IPS-NIHi7 (cell line): ENCODE results near the gene SUN1.
"Not testable (repeated sequence)": the region's sequence is repeated elsewhere in the genome, so short reads cannot be mapped to it uniquely, and the experiment has no call there.

Experiments used
- DNase-seq: peaks from one replicate; pipeline ENCODE4 v3.0.0; 2012; ENCODE audit warnings: mixed read lengths; ENCODE audit errors: extremely low spot score

Gene SUN1

DNA sequence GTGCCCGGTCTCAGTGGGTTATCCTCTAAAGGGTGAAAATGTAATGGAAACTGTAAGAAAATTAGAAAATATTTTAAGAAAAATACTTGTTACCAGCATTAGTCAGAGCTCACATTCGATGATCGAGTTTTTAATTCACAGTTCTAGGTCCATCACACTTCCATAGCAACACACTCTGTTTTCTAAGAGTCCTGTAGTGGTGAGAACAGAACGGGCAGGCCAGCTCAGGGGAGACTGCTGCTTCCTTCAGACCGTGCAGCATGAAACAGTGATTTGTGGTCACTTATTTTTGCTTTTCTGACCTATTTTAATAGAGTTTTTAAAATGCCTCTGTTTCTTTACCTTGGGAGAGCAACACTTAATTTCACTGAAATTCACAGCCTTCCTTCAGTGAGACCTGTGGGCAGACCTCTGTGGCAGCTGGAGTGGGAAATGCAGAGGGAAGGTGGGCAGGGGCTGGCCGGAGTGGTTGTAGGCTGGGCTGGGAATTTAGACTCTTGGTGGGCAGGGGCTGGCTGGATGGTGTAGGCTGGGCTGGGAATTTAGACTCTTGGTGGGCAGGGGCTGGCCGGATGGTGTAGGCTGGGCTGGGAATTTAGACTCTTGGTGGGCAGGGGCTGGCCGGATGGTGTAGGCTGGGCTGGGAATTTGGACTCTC lies 1.5 kb downstream of the SUN1 start:
- no peak for DNase-seq

- DNase-seq, result no peak
These were observed 2.0 kb downstream of the SUN1 start for GRCh38 chr7:834277-834676.

DNA sequence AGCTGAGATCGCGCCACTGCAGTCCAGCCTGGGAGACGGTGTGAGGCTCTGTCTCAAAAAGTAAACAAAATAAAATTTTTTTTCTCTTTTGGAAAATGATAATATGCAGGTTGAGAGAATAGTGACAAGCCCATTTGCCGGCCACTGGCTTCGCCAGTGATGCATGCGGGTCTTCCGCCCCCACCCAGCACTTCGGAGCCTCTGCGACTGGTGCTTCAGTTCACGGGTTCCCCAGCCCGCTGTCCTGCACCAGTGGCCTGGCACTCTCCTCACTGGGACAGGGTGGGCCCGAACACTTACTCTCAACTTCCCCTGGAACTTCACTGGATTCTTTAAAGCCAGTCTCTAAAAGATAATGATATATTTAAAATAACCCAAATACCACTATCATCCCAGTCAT lies 2.7 kb downstream of the SUN1 start:
- DNase-seq, result no peak

DNA sequence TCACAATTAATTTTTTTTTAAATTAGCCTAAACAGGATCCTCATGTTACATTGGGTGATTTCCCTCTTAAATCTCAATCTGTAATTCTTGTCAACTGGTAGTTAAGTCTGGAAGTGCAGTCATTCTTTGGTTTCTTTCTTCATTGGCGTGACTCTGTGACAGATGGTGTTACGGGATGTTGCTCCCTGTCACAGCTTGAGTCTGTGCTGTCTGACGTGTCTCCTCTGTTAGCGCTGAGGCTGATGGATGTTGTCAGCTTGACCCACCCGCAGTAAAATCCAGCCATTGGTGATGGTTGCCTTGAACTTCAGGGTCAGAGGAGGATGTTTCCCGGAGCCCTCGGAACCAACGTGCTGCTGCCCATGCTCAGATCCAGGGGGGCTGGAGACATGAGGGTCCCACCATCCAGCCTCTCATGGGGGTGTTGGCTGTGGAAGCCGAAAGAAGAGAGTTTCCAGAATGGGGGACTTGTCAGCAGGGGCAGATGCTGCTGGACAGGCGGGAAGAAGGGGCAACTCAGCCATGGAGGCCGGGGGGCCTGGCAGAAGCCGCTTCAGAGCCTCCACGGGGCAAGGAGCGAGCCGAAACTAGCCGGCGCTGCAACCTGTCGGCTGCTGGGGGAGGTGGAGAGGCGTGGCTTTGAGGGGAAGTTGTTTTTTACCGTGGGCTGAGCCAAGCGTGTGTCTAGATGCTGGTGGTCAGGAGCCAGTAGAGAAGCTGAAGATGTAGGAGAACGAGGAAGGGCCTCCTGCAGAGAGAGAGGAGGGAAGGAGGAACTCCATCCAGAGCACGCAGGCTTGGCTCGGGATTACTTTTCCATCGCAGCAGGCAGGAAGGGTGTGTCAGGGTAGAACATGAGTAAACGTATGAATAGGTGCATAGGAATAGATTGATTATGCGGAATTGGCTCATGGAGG lies 3.5 kb downstream of the SUN1 start:
- no peak for DNase-seq

DNA sequence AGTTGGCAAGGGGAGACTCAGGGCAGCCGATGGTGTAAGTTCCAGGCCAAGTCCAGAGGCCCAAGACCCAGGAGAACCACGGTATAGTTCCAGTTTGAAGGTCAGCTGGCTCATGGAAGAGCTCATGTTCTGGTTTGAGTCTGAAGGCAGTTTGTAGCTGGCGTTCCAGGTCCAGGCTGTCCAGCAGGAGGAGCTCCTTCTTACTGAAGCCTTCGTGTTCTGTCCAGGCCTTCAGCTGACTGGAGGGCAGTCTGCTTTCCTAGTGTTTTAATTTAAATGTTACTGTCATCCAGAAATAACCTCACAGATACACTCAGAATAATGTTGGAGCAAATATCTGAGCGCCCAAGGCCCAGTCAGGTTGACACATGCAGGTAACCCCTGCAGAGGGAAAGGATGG lies 4.2 kb downstream of the SUN1 start:
- DNase-seq, result peak; percentile 45

- DNase-seq, result no peak
These were observed 4.7 kb downstream of the SUN1 start for GRCh38 chr7:837001-837400.

- no peak for DNase-seq
These were observed 7.8 kb downstream of the SUN1 start for GRCh38 chr7:840001-840600.

DNA sequence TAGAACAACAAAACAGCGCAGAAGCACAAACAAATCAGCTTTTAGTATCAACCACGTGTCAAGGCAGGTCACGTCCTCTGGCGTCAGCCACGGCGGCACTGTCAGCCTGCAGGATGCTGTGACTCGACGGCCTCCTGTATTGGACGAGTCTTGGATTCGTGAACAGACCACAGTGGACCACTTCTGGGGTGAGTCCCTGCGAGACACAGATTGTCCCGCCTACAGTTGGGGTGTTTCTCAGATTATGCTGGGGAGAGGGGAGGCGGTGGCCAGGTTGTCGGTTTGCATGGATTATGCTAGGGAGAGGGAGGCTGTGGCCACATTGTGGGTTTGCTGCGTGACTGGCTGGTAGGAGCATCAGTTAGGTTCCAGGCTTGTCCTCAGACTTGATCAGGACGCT lies 9.7 kb downstream of the SUN1 start:
- no peak for DNase-seq

- DNase-seq, result no peak
These were observed 10.3 kb downstream of the SUN1 start for GRCh38 chr7:842431-843031.

DNA sequence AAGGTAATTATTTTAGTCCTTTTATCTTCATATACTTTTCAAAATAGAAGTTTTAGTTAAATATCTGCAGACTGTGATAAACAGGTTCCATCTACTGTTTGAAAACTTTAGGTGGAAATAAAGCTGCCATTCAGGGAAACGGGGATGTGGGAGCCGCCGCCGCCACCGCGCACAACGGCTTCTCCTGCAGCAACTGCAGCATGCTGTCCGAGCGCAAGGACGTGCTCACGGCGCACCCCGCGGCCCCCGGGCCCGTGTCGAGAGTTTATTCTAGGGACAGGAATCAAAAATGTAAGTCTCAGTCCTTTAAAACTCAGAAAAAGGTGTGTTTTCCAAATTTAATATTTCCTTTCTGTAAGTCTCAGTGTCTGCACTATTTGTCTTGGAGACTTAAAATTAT lies 11.0 kb downstream of the SUN1 start:
- no peak for DNase-seq

- DNase-seq, result no peak
These were observed 11.8 kb downstream of the SUN1 start for GRCh38 chr7:844043-844442.

DNA sequence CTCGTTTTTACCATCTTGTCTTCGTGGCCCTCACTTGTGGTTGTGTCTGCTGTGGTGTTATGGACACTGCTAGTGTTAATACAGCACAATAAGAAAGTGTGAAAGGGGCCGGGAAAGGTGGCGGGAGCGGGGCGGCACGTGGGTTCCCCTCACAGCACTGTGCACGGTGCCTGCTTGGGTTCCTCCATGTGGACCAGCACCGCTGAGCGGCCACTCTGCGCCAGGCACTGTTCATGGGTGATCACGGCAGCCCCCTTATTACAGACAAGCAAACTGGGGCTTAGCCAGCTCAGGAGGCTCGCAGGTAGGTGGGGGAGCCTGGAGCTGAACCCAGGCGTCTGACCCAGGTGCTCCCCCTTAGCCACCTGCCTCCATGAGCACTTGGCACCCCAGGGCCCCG lies 12.2 kb downstream of the SUN1 start:
- no peak for DNase-seq

DNA sequence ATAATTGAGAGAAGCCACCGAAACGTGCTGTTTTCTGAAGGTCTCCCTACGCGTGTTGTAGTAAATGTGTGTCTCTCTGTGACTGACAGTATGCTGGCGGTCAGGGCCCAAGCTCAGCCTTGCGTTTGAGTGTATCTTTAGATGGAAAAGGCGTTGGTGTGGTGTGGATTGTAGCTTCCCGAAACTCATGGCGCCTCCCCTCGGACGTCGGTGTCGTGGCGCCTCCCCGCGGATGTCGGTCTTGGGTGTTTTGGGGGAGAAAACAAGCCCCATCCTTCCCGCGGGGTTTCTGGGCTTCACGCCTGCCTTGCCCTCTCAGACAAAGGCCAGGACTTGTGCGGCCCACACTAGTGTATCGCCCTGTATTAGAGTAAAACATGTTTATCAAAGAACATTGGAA lies 12.8 kb downstream of the SUN1 start:
- DNase-seq, result no peak

- DNase-seq, result no peak
These were observed 13.5 kb downstream of the SUN1 start for GRCh38 chr7:845731-846130.

GRCh38 chr7:846958-847650 lies 14.8 kb downstream of the SUN1 start:
- not testable (repeated sequence) for DNase-seq

DNA sequence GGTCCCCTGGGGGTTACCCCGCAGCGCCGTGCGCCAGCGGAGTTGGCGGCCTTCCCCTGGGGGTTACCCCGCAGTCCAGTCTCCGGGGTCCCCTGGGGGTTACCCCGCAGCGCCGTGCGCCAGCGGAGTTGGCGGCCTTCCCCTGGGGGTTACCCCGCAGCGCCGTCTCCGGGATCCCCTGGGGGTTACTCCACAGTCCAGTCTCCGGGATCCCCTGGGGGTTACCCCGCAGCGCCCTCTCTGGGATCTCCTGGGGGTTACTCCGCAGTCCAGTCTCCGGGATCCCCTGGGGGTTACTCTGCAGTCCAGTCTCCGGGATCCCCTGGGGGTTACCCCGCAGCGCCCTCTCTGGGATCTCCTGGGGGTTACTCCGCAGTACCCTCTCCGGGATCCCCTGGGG lies 15.5 kb downstream of the SUN1 start:
- DNase-seq, result not testable (repeated sequence)

DNA sequence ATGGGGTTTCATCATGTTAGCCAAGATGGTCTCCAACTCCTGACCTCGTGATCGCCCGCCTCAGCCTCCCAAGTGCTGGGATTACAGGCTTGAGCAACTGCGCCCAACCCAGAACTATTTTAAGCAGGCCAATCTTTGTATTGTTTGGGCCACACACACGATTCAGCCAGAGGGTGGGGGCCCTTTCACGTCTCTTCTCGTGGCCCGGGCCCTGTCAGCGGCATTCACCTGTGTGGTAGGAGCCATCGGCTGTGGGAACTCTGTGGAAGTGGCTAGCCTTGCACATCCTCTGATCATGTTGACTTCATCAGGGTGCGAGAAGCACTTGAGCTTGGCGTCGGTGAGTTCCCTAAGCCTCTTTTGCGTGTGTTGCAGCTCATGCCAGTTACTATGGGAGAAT lies 16.9 kb downstream of the SUN1 start:
- DNase-seq, result no peak

- no peak for DNase-seq
These were observed 17.5 kb downstream of the SUN1 start for GRCh38 chr7:849781-850180.

DNA sequence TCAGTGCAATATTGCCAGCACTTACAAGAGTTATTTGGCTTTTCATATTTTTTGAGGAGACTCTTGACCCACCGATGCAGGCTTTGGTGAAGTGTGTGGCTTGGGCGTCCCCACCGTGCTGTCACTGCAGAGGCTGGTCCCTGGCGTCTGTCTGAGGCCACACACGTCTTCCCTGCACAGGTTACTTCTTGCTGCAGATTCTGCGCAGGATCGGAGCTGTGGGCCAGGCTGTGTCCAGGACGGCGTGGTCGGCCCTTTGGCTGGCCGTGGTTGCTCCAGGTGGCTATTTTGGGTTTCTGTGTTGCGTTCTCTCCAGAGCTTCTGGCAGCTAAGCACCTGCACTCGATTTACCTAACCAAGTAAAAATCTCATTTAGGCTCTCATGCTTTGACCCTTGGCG lies 18.9 kb downstream of the SUN1 start:
- no peak for DNase-seq

GRCh38 chr7:853366-854117 lies 21.3 kb downstream of the SUN1 start:
- DNase-seq, result no peak

- DNase-seq, result no peak
These were observed 22.0 kb downstream of the SUN1 start for GRCh38 chr7:854118-854775.
